ENCODE measurements around the gene TATDN2. TPM values are rescaled to one million over a fixed set of nuclear protein-coding genes. Genes with fewer than 3 reads are reported as not detected.

Gene TATDN2
- total and polyA plus RNA-seq, 2 donors (not counting 3 experiments of a cell fraction or from before 2014, with no cell fraction given): 10.7 to 26.8 TPM

DNA sequence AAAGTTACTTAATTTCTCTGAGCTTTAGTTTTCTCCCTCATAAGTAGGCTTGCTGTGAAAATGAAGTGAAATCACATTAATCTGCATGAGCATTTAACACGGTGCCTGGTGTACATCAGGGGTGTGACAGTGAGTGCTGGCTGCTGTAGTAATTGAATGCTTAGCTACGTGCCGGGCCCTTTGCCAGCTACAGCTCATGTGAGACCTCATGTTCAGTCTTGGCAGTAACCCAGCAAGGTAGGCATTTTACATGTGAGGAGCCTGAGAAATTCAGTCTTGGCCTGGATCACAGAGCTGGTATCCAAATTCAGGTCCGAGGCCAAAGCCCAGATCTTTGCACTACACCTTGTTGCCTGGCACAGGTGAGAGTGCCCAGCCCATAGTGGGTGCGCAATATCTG is 35.4 kb downstream of the TATDN2 start:
- ChIA-PET CTCF (interaction anchor here (0.9 to 2.0 kb wide), 4 partner anchors 9 to 22 kb away, joined by 3 to 5 read pairs (median 3); partner anchors contain the start of gene GHRL), POLR2A (no interaction called here)
- FAIRE-seq: no peak
- Histone ChIP-seq H4K20me1 (replicated peaks; ENCODE audit: control insufficient read depth, extremely low read depth, insufficient read depth, low read length) (no peaks in the 10 kb centered on the region), H3K4me3 (replicated peaks in 1 of 3; ENCODE audit: insufficient read depth in 1 of 3, low read depth in 1 of 3, low read length in 3 of 3) (no peak overlapping the region), H3K9me1 (replicated peaks; ENCODE audit: control insufficient read depth, extremely low read depth, insufficient read depth, low read length) (no peaks in the 10 kb centered on the region), H3K9me3 (replicated peaks; ENCODE audit: control insufficient read depth, insufficient read depth, low read length) (no peaks in the 10 kb centered on the region), H3K27me3 (ENCODE audit: control insufficient read depth in 2 of 2, insufficient read depth in 2 of 2, low read length in 2 of 2) (no peaks in the 10 kb centered on the region), H3K79me2 (ENCODE audit: control insufficient read depth, insufficient read depth, low read length) (no peaks in the 10 kb centered on the region), H3K27ac (ENCODE audit: insufficient read depth, low read depth, low read length) (no peak overlapping the region), H2AFZ (ENCODE audit: low read depth, low read length) (no peak overlapping the region), H3K36me3 (ENCODE audit: control insufficient read depth in 2 of 2, extremely low read depth in 1 of 2, insufficient read depth in 2 of 2, low read length in 2 of 2) (peaks cover under 1 to 10% of the 10 kb centered on the region in 2 experiments), H3K4me2 (ENCODE audit: insufficient read depth, low read length) (no peak overlapping the region), H3K4me1 (ENCODE audit: control insufficient read depth, extremely low read depth, insufficient read depth, low read length) (no peaks in the 10 kb centered on the region), H3K9ac (replicated peaks; ENCODE audit: extremely low read depth, insufficient read depth, low read length) (no peak overlapping the region)
- intact Hi-C loops (cut with micrococcal nuclease) (no loop called here), dilution Hi-C loops (cut with MboI; ENCODE audit: extremely low pct_ligation_motif_present, low sequenced_read_pairs) (no loop called here)
- no peak for DNase-seq (ENCODE audit: low read depth, low spot score)
- TF ChIP-seq JUN (IDR thresholded peaks at IDR 0.05; ENCODE audit: borderline replicate concordance, insufficient read depth, insufficient read length, low read depth): no peak
- TF ChIP-seq GATA2 (IDR thresholded peaks at IDR 0.05; ENCODE audit: insufficient read depth, insufficient read length, low read depth, low read length): no peak
- no peak for TF ChIP-seq MYC (IDR thresholded peaks at IDR 0.05; ENCODE audit: low read depth, low read length)
- no peak for TF ChIP-seq MAX (IDR thresholded peaks at IDR 0.05; ENCODE audit: insufficient read depth, insufficient read length)
- no peak for TF ChIP-seq POLR2AphosphoS5 (IDR thresholded peaks at IDR 0.05; ENCODE audit: insufficient read depth, low read depth, low read length)
- no peak for TF ChIP-seq POLR2A (IDR thresholded peaks at IDR 0.05; ENCODE audit: low read depth, low read length)
- no peak for TF ChIP-seq FOS (IDR thresholded peaks at IDR 0.05; ENCODE audit: borderline replicate concordance, insufficient read depth, low read length)
- TF ChIP-seq, protein P1, sequence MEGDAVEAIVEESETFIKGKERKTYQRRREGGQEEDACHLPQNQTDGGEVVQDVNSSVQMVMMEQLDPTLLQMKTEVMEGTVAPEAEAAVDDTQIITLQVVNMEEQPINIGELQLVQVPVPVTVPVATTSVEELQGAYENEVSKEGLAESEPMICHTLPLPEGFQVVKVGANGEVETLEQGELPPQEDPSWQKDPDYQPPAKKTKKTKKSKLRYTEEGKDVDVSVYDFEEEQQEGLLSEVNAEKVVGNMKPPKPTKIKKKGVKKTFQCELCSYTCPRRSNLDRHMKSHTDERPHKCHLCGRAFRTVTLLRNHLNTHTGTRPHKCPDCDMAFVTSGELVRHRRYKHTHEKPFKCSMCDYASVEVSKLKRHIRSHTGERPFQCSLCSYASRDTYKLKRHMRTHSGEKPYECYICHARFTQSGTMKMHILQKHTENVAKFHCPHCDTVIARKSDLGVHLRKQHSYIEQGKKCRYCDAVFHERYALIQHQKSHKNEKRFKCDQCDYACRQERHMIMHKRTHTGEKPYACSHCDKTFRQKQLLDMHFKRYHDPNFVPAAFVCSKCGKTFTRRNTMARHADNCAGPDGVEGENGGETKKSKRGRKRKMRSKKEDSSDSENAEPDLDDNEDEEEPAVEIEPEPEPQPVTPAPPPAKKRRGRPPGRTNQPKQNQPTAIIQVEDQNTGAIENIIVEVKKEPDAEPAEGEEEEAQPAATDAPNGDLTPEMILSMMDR (IDR thresholded peaks at IDR 0.05; ENCODE audit: extremely low read depth in 1 of 2, insufficient read depth in 1 of 2, low read depth in 1 of 2, low read length in 2 of 2): no peak
- TF ChIP-seq EZH2 (IDR thresholded peaks at IDR 0.05; ENCODE audit: borderline replicate concordance, low read depth, low read length, severe bottlenecking): no peak
- no TSS peak for BruUV-seq (replicated peaks)
